GM18858 (cell line): ENCODE data around the gene CDH24.
A peak's percentile ranks its signal among the peaks of the same experiment; 100 is the strongest.

Experiments
- ATAC-seq: cut with Tn5 transposase; IDR thresholded peaks from one replicate; pipeline ENCODE4 v1.9.1; 2021; ENCODE audit not compliant: unreplicated experiment

Gene CDH24

GRCh38 chr14:23056956-23057756 is at the start of gene CDH24:
Gene CDH24 (minus strand): TSS chr14:23057520. CDS start chr14:23055733, 1,787 bp downstream.
- no peak for ATAC-seq

- ATAC-seq: no peak
Measured at GRCh38 chr14:23106747-23107045, 49.4 kb upstream of the CDH24 start.

GRCh38 chr14:23105348-23105824 is 48.1 kb upstream of the CDH24 start:
- no peak for ATAC-seq

- no peak for ATAC-seq
Measured at GRCh38 chr14:23104591-23105347, 47.4 kb upstream of the CDH24 start, which contains the start of gene CIROP. Gene CIROP (minus strand): TSS chr14:23104989. CDS start chr14:23104920, 69 bp downstream.

- no peak for ATAC-seq
Measured at GRCh38 chr14:23104070-23104590, 46.8 kb upstream of the CDH24 start.

GRCh38 chr14:23103581-23103980 is 46.3 kb upstream of the CDH24 start:
- ATAC-seq: no peak

GRCh38 chr14:23102801-23103200 is 45.5 kb upstream of the CDH24 start:
- ATAC-seq: no peak

- no peak for ATAC-seq
Measured at GRCh38 chr14:23101986-23102625, 44.8 kb upstream of the CDH24 start.

GRCh38 chr14:23101213-23101970 is 44.1 kb upstream of the CDH24 start:
- ATAC-seq: no peak

- ATAC-seq: no peak
Measured at GRCh38 chr14:23099212-23099861, 42.0 kb upstream of the CDH24 start.

- no peak for ATAC-seq
Measured at GRCh38 chr14:23097786-23098185, 40.5 kb upstream of the CDH24 start.

- peak; percentile 83 for ATAC-seq
Measured at GRCh38 chr14:23095196-23096108, 38.1 kb upstream of the CDH24 start, which contains the start of gene C14orf119. Gene C14orf119 (plus strand): TSS chr14:23095505. CDS start chr14:23097659, 2,154 bp downstream.

GRCh38 chr14:23094666-23095195 is 37.4 kb upstream of the CDH24 start, which contains the start of gene ACIN1:
Gene ACIN1 (minus strand): TSS chr14:23095136. CDS start chr14:23095112, 24 bp downstream.
- ATAC-seq: peak; percentile 12

- ATAC-seq: no peak
Measured at GRCh38 chr14:23093991-23094665, 36.8 kb upstream of the CDH24 start.

GRCh38 chr14:23093526-23093925 is 36.2 kb upstream of the CDH24 start:
- ATAC-seq: no peak

GRCh38 chr14:23093104-23093503 is 35.8 kb upstream of the CDH24 start:
- no peak for ATAC-seq

- ATAC-seq: no peak
Measured at GRCh38 chr14:23091294-23092225, 34.2 kb upstream of the CDH24 start.
